HepG2 (cell line): ENCODE results near the gene CAPN9. TPM values are rescaled to one million over a fixed set of nuclear protein-coding genes. Genes with fewer than 3 reads are reported as not detected.

Experiments
- BCL3 ChIP-seq: sonication (generic); formaldehyde crosslinking; IDR thresholded peaks from 2 replicates; pipeline ENCODE4 v1.5.1; 2020; ENCODE audit warnings: mild to moderate bottlenecking, missing genetic modification reagents, moderate library complexity
- CENPBD1 ChIP-seq: sonication (generic); formaldehyde crosslinking; IDR thresholded peaks from 2 replicates; pipeline ENCODE4 v1.8.0; 2022; ENCODE audit warnings: missing genetic modification reagents, low read depth, mild to moderate bottlenecking, borderline replicate concordance
- FOSL2 ChIP-seq: sonication (generic); formaldehyde crosslinking; IDR thresholded peaks from 2 replicates; pipeline ENCODE4 v1.4.0; 2020; ENCODE audit warnings: missing genetic modification reagents
- GTF2F1 ChIP-seq: fragments of 150-350 bp; IDR thresholded peaks from 2 replicates; pipeline ENCODE4 v1.6.1; 2014; ENCODE audit warnings: low read length
- HHEX ChIP-seq: IDR thresholded peaks from 2 replicates; pipeline ENCODE4 v1.6.1; 2016; ENCODE audit warnings: control low read depth
- MED13 ChIP-seq: sonication (generic); formaldehyde crosslinking; IDR thresholded peaks from 2 replicates; pipeline ENCODE4 v1.5.0; 2020; ENCODE audit warnings: missing genetic modification reagents
- NCOA2 ChIP-seq: sonication (generic); formaldehyde crosslinking; IDR thresholded peaks from 2 replicates; pipeline ENCODE4 v1.8.0; 2022; ENCODE audit warnings: inconsistent platforms
- PATZ1 ChIP-seq: sonication (generic); formaldehyde crosslinking; IDR thresholded peaks from 2 replicates; pipeline ENCODE4 v1.4.0; 2020; ENCODE audit warnings: missing genetic modification reagents
- RAD21 ChIP-seq: fragments of 450-650 bp; formaldehyde crosslinking; IDR thresholded peaks from 2 replicates; pipeline ENCODE4 v1.5.0; 2020; ENCODE audit warnings: mild to moderate bottlenecking
- SNAI1 ChIP-seq: sonication (generic); formaldehyde crosslinking; IDR thresholded peaks from 2 replicates; pipeline ENCODE4 v1.5.0; 2020; ENCODE audit warnings: mild to moderate bottlenecking, missing genetic modification reagents, borderline replicate concordance
- TRAFD1 ChIP-seq: sonication (generic); formaldehyde crosslinking; IDR thresholded peaks from 2 replicates; pipeline ENCODE4 v1.5.1; 2020; ENCODE audit warnings: missing genetic modification reagents, mild to moderate bottlenecking, borderline replicate concordance
- ZBTB25 ChIP-seq: IDR thresholded peaks from 2 replicates; pipeline ENCODE4 v1.6.1; 2018; ENCODE audit warnings: missing genetic modification reagents
- ZFP36 ChIP-seq: fragments of 150-350 bp; IDR thresholded peaks from 2 replicates; pipeline ENCODE4 v1.6.1; 2018; ENCODE audit warnings: borderline replicate concordance, low read length, low read depth; ENCODE audit not compliant: partially characterized antibody
- ZNF382 ChIP-seq: sonication (generic); formaldehyde crosslinking; IDR thresholded peaks from 2 replicates; pipeline ENCODE4 v1.5.0; 2020; ENCODE audit warnings: missing genetic modification reagents, mild to moderate bottlenecking, borderline replicate concordance
- ZNF550 ChIP-seq: sonication (generic); formaldehyde crosslinking; IDR thresholded peaks from 2 replicates; pipeline ENCODE4 v1.4.0; 2020; ENCODE audit warnings: mild to moderate bottlenecking, missing genetic modification reagents, borderline replicate concordance
- ZNF75D ChIP-seq: sonication (generic); formaldehyde crosslinking; IDR thresholded peaks from 2 replicates; pipeline ENCODE4 v1.8.1; 2023; ENCODE audit warnings: missing genetic modification reagents, mild to moderate bottlenecking, borderline replicate concordance
- ZNF841 ChIP-seq: sonication (generic); formaldehyde crosslinking; IDR thresholded peaks from 2 replicates; pipeline ENCODE4 v1.8.1; 2023; ENCODE audit warnings: missing genetic modification reagents, borderline replicate concordance
- ZSCAN29 ChIP-seq: sonication (generic); formaldehyde crosslinking; conservative IDR thresholded peaks from 2 replicates; pipeline ENCODE4 v1.4.0; 2020; ENCODE audit warnings: mild to moderate bottlenecking, missing genetic modification reagents
- polyA plus RNA-seq, 8 experiments: library from polyadenylated mRNA; depleted of rRNA in 3 of 8; stranded (reverse) in 7 of 8; unstranded in 1 of 8; fragments of >200 nt; fragmentation: Illumina TruSeq in 4 of 8; extraction: Trizol in 4 of 8; gene quantifications; 2 replicates each; pipeline versions ENCODE4 v1.2.1 to v1.2.3, GENCODE V29; 2011 to 2016; ENCODE audit warnings: low read depth in 4 of 8, missing spikeins in 1 of 8, mixed read lengths in 1 of 8; ENCODE audit not compliant: insufficient read depth in 1 of 8
- total RNA-seq, 5 experiments: library from RNA; depleted of rRNA; stranded (reverse); fragments of >200 nt; fragmentation: Illumina TruSeq; extraction: Trizol; gene quantifications; 2 replicates each; pipeline ENCODE4 v1.2.3, GENCODE V29; 2016; ENCODE audit warnings: low read depth in 1 of 5
- TF ChIP-seq, protein P1 (sequence below): sonication (generic); formaldehyde crosslinking; IDR thresholded peaks from 2 replicates; pipeline ENCODE4 v1.8.1; 2023; ENCODE audit warnings: mild to moderate bottlenecking, missing genetic modification reagents

The CAPN9 gene
- total and polyA plus RNA-seq, 2 of the 13 experiments (the other 11 are each of a cell fraction or from before 2014, with no cell fraction given), result 0.04 to 0.31 TPM

- peak; percentile 37; the same call in 1 of the 2 replicates for TF ChIP-seq PATZ1
- no peak for TF ChIP-seq SNAI1 (CRISPR knock-in tag)
- TF ChIP-seq RAD21 (CRISPR knock-in tag), result no peak; the same call in 1 of the 2 replicates
- no peak for TF ChIP-seq ZNF75D
- TF ChIP-seq, protein P1, sequence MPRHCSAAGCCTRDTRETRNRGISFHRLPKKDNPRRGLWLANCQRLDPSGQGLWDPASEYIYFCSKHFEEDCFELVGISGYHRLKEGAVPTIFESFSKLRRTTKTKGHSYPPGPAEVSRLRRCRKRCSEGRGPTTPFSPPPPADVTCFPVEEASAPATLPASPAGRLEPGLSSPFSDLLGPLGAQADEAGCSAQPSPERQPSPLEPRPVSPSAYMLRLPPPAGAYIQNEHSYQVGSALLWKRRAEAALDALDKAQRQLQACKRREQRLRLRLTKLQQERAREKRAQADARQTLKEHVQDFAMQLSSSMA (CRISPR knock-in tag), result no peak
- TF ChIP-seq MED13 (CRISPR knock-in tag), result no peak
- TF ChIP-seq ZNF550 (CRISPR knock-in tag), result no peak
- no peak for TF ChIP-seq ZNF382 (CRISPR knock-in tag)
- no peak for TF ChIP-seq BCL3 (CRISPR knock-in tag)
- no peak for TF ChIP-seq TRAFD1 (CRISPR knock-in tag)
- TF ChIP-seq FOSL2 (CRISPR knock-in tag), result peak; percentile 29; the same call in 1 of the 2 replicates
- no peak for TF ChIP-seq ZFP36
- no peak for TF ChIP-seq ZSCAN29 (CRISPR knock-in tag)
- no peak for TF ChIP-seq ZBTB25 (CRISPR knock-in tag)
- peak; percentile 30; the same call in 1 of the 2 replicates for TF ChIP-seq NCOA2 (CRISPR knock-in tag)
- TF ChIP-seq HHEX (CRISPR knock-in tag), result no peak
- TF ChIP-seq CENPBD1, result no peak
- TF ChIP-seq GTF2F1, result no peak
- TF ChIP-seq ZNF841 (CRISPR knock-in tag), result no peak; the same call in 1 of the 2 replicates
These were observed 45.1 kb upstream of the CAPN9 start (continued) for GRCh38 chr1:230701895-230702768.
